CD14-positive monocyte (primary cell): ENCODE measurements around the gene ZFPL1. TPM values are rescaled to one million over a fixed set of nuclear protein-coding genes. Genes with fewer than 3 reads are reported as not detected.

Source experiments
- DNase-seq, 3 donors: peaks; one replicate each; pipeline ENCODE4 v3.0.0-alpha.2; 2011 to 2022
- H2AFZ ChIP-seq: 2 replicates; pipeline ENCODE4 v1.6.0; 2012; ENCODE audit warnings: mild to moderate bottlenecking, low read depth, low read length, inconsistent platforms; ENCODE audit not compliant: insufficient read depth, poor library complexity, severe bottlenecking
- H3K27ac ChIP-seq, 2 donors: 1 replicate in 1 of 2; 2 replicates in 1 of 2; pipeline ENCODE4 v1.5.1; 2012 to 2013; ENCODE audit warnings: low read length in 2 of 2, control low read depth in 1 of 2, inconsistent platforms in 1 of 2, low read depth in 1 of 2, mild to moderate bottlenecking in 1 of 2
- H3K27me3 ChIP-seq, 2 donors: one replicate each; pipeline versions ENCODE4 v1.6.0 to v1.6.1; 2011 to 2013; ENCODE audit warnings: low read length in 2 of 2; ENCODE audit not compliant: control insufficient read depth in 2 of 2, insufficient read depth in 2 of 2
- H3K36me3 ChIP-seq, 2 donors: replicated peaks in 1 of 2; 1 replicate in 1 of 2; 2 replicates in 1 of 2; pipeline versions ENCODE4 v1.5.1 to v1.6.1; 2012 to 2013; ENCODE audit warnings: low read length in 2 of 2, control low read depth in 1 of 2, inconsistent platforms in 1 of 2, mild to moderate bottlenecking in 1 of 2; ENCODE audit not compliant: insufficient read depth in 2 of 2, control insufficient read depth in 1 of 2
- H3K4me1 ChIP-seq, 2 donors: 1 replicate in 1 of 2; 2 replicates in 1 of 2; pipeline versions ENCODE4 v1.5.1 to v1.6.1; 2012 to 2013; ENCODE audit warnings: low read length in 2 of 2, control low read depth in 1 of 2, inconsistent platforms in 1 of 2, mild to moderate bottlenecking in 1 of 2, moderate library complexity in 1 of 2; ENCODE audit not compliant: insufficient read depth in 2 of 2, control insufficient read depth in 1 of 2
- H3K4me2 ChIP-seq: replicated peaks from 2 replicates; pipeline ENCODE3; 2012; ENCODE audit warnings: low read length, moderate library complexity, mild to moderate bottlenecking; ENCODE audit not compliant: poor library complexity, severe bottlenecking; ENCODE audit errors: extremely low read depth
- H3K4me3 ChIP-seq, 3 experiments: fragments of 200-600 bp in 1 of 3; sonication (generic) in 1 of 3; replicated peaks in 1 of 3; 1 replicate in 2 of 3; 2 replicates in 1 of 3; pipeline ENCODE4 v1.5.1; 2011 to 2013; ENCODE audit warnings: low read length in 3 of 3, mild to moderate bottlenecking in 3 of 3, control low read depth in 2 of 3, low read depth in 2 of 3, inconsistent platforms in 1 of 3, moderate library complexity in 1 of 3
- H3K79me2 ChIP-seq: 2 replicates; pipeline ENCODE4 v1.6.0; 2012; ENCODE audit warnings: mild to moderate bottlenecking, control low read depth, inconsistent platforms, low read length, moderate library complexity; ENCODE audit not compliant: insufficient read depth
- H3K9ac ChIP-seq: 2 replicates; pipeline ENCODE4 v1.6.0; 2017; ENCODE audit warnings: low read length, mild to moderate bottlenecking; ENCODE audit not compliant: insufficient read depth, poor library complexity, severe bottlenecking
- H3K9me3 ChIP-seq, 2 donors: replicated peaks in 1 of 2; 1 replicate in 1 of 2; 2 replicates in 1 of 2; pipeline versions ENCODE4 v1.5.1 to v1.6.1; 2012 to 2013; ENCODE audit warnings: low read length in 2 of 2, control low read depth in 1 of 2; ENCODE audit not compliant: control insufficient read depth in 1 of 2, insufficient read depth in 1 of 2
- H4K20me1 ChIP-seq: 2 replicates; pipeline ENCODE4 v1.6.0; 2012; ENCODE audit warnings: mild to moderate bottlenecking, low read length, control low read depth, moderate library complexity; ENCODE audit not compliant: insufficient read depth
- H3K27ac Mint-ChIP-seq, 7 donors: one replicate each; pipeline ENCODE4 v1.8.0; 2020; ENCODE audit warnings: mild to moderate bottlenecking in 7 of 7, mixed read lengths in 7 of 7, moderate library complexity in 6 of 7, inconsistent platforms in 2 of 7
- H3K27me3 Mint-ChIP-seq, 3 donors: one replicate each; pipeline ENCODE4 v1.8.0; 2021 to 2022; ENCODE audit warnings: low read depth in 3 of 3, mild to moderate bottlenecking in 3 of 3, mixed read lengths in 3 of 3, moderate library complexity in 3 of 3, inconsistent platforms in 1 of 3
- H3K36me3 Mint-ChIP-seq, 2 donors: one replicate each; pipeline ENCODE4 v1.8.0; 2020; ENCODE audit warnings: mixed read lengths in 2 of 2, inconsistent platforms in 1 of 2, mild to moderate bottlenecking in 1 of 2
- H3K4me1 Mint-ChIP-seq: one replicate; pipeline ENCODE4 v1.8.0; 2020; ENCODE audit warnings: mild to moderate bottlenecking, mixed read lengths
- H3K4me3 Mint-ChIP-seq, 2 donors: one replicate each; pipeline ENCODE4 v1.8.0; 2020; ENCODE audit warnings: mild to moderate bottlenecking in 2 of 2, mixed read lengths in 2 of 2, moderate library complexity in 1 of 2
- H3K9me3 Mint-ChIP-seq, 7 donors: one replicate each; pipeline ENCODE4 v1.8.0; 2020 to 2022; ENCODE audit warnings: mixed read lengths in 7 of 7, mild to moderate bottlenecking in 6 of 7, moderate library complexity in 6 of 7, inconsistent platforms in 2 of 7
- WGBS: methylation state at CpG from one replicate; pipeline ENCODE4 v1.1.5; 2013; ENCODE audit warnings: missing lambda C conversion rate; ENCODE audit not compliant: insufficient coverage; 5-methylcytosine and 5-hydroxymethylcytosine counted together
- intact Hi-C, 2 donors: fragments of 100-400 bp; cut with micrococcal nuclease; formaldehyde crosslinking; loops; one replicate each; pipeline versions ENCODE4 v1.15.0 to v1.15.1; 2023
- polyA plus RNA-seq, 3 donors: library from polyadenylated mRNA; depleted of rRNA in 1 of 3; unstranded in 2 of 3; stranded (reverse) in 1 of 3; fragments of 300-500 nt in 2 of 3; fragments of >200 nt in 1 of 3; fragmentation: Illumina TruSeq in 2 of 3; gene quantifications; 1 replicate in 2 of 3; 2 replicates in 1 of 3; pipeline ENCODE4 v1.2.3, GENCODE V29; 2012 to 2021
- TF ChIP-seq, protein P1 (sequence below): fragments of 200-600 bp; IDR thresholded peaks from one replicate; pipeline ENCODE4 v1.8.0; 2022; ENCODE audit warnings: antibody characterized with exemption, mild to moderate bottlenecking

The ZFPL1 gene
- polyA plus RNA-seq, 3 donors, result 25.1 to 41.1 (median 27.2) TPM

- peaks cover 7 to 38% of the 10 kb centered on the region in 2 donors for H3K36me3 Mint-ChIP-seq
- Histone ChIP-seq H3K4me2 (no peak overlapping the region), H4K20me1 (no peaks in the 10 kb centered on the region), H3K9me3 (no peaks in the 10 kb centered on the region), H3K4me1 (peaks cover 16 to 22% of the 10 kb centered on the region in 2 donors), H3K4me3 (no peak overlapping the region), H3K9ac (no peak overlapping the region), H3K36me3 (peaks cover 5 to 18% of the 10 kb centered on the region in 2 donors), H3K79me2 (peaks cover 55% of the 10 kb centered on the region), H3K27me3 (no peaks in the 10 kb centered on the region), H3K27ac (peak overlapping the region in 1 of 2 donors; percentile 45), H2AFZ (peak overlapping the region; percentile 17)
- peak overlapping the region in 6 of 7 donors; percentile 3 to 71 (median 58) for H3K27ac Mint-ChIP-seq
- TF ChIP-seq, protein P1, sequence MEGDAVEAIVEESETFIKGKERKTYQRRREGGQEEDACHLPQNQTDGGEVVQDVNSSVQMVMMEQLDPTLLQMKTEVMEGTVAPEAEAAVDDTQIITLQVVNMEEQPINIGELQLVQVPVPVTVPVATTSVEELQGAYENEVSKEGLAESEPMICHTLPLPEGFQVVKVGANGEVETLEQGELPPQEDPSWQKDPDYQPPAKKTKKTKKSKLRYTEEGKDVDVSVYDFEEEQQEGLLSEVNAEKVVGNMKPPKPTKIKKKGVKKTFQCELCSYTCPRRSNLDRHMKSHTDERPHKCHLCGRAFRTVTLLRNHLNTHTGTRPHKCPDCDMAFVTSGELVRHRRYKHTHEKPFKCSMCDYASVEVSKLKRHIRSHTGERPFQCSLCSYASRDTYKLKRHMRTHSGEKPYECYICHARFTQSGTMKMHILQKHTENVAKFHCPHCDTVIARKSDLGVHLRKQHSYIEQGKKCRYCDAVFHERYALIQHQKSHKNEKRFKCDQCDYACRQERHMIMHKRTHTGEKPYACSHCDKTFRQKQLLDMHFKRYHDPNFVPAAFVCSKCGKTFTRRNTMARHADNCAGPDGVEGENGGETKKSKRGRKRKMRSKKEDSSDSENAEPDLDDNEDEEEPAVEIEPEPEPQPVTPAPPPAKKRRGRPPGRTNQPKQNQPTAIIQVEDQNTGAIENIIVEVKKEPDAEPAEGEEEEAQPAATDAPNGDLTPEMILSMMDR, result peak; percentile 71
- DNase-seq, result peak; percentile 38 to 53 (median 42)
- 55% methylated on average over 3 of the region's 3 CpGs for WGBS
- no peaks in the 10 kb centered on the region for H3K27me3 Mint-ChIP-seq
- H3K4me3 Mint-ChIP-seq, result no peak overlapping the region
- H3K9me3 Mint-ChIP-seq, result no peaks in the 10 kb centered on the region
- intact Hi-C loops, result no loop called here
- H3K4me1 Mint-ChIP-seq, result peaks cover 30% of the 10 kb centered on the region
Observed at GRCh38 chr11:65078151-65078550, 5.9 kb upstream of the ZFPL1 start.

- Mint-ChIP-seq H3K4me3 (no peak overlapping the region), H3K27me3 (no peaks in the 10 kb centered on the region), H3K27ac (peak overlapping the region in 5 of 7 donors; percentile 49 to 71 (median 65)), H3K9me3 (peaks cover 0 to 2% (median 0%) of the 10 kb centered on the region in 7 donors), H3K36me3 (peaks cover 7 to 38% of the 10 kb centered on the region in 2 donors), H3K4me1 (peaks cover 35% of the 10 kb centered on the region)
- Histone ChIP-seq H3K79me2 (peaks cover 63% of the 10 kb centered on the region), H3K4me2 (no peak overlapping the region), H3K27ac (peak overlapping the region in 1 of 2 donors; percentile 45), H4K20me1 (no peaks in the 10 kb centered on the region), H3K9me3 (no peaks in the 10 kb centered on the region), H2AFZ (no peak overlapping the region), H3K4me1 (peaks cover 22 to 29% of the 10 kb centered on the region in 2 donors), H3K4me3 (no peak overlapping the region), H3K36me3 (peaks cover 5 to 18% of the 10 kb centered on the region in 2 donors), H3K27me3 (no peaks in the 10 kb centered on the region), H3K9ac (no peak overlapping the region)
- TF ChIP-seq, protein P1, result no peak
- 100% methylated on average over 5 of the region's 9 CpGs for WGBS
- intact Hi-C loops, result no loop called here
- DNase-seq, result no peak
Observed at GRCh38 chr11:65078786-65079342, 5.2 kb upstream of the ZFPL1 start.
